Spleen (tissue), 11 donors: ENCODE data around the gene CRKL. TPM values are rescaled to one million over a fixed set of nuclear protein-coding genes. Genes with fewer than 3 reads are reported as not detected.

Experiments used
- DNase-seq: peaks from one replicate; pipeline ENCODE4 v3.0.0-alpha.2; 2020
- H3K27ac ChIP-seq, 8 donors: fragments of 200-600 bp; sonication (generic) in 7 of 8; 1 replicate in 4 of 8; 2 replicates in 4 of 8; pipeline versions ENCODE4 v1.5.0 to v1.8.0; 2016 to 2021; ENCODE audit warnings: inconsistent platforms in 4 of 8, mild to moderate bottlenecking in 4 of 8, moderate library complexity in 1 of 8
- H3K27me3 ChIP-seq, 7 donors: fragments of 200-600 bp; sonication (generic) in 6 of 7; replicated peaks in 1 of 7; 1 replicate in 4 of 7; 2 replicates in 3 of 7; pipeline versions ENCODE4 v1.5.0 to v1.8.0; 2016 to 2021; ENCODE audit warnings: inconsistent platforms in 3 of 7, mild to moderate bottlenecking in 1 of 7
- H3K36me3 ChIP-seq, 6 donors: fragments of 200-600 bp; sonication (generic) in 5 of 6; 1 replicate in 4 of 6; 2 replicates in 2 of 6; pipeline versions ENCODE4 v1.5.0 to v1.8.0; 2016 to 2021; ENCODE audit warnings: inconsistent platforms in 2 of 6
- H3K4me1 ChIP-seq, 6 donors: fragments of 200-600 bp; sonication (generic) in 5 of 6; 1 replicate in 3 of 6; 2 replicates in 3 of 6; pipeline versions ENCODE4 v1.5.0 to v1.8.0; 2016 to 2021; ENCODE audit warnings: inconsistent platforms in 3 of 6
- H3K4me3 ChIP-seq, 8 donors: fragments of 200-600 bp; sonication (generic) in 7 of 8; 1 replicate in 4 of 8; 2 replicates in 4 of 8; pipeline versions ENCODE4 v1.5.0 to v1.8.0; 2016 to 2021; ENCODE audit warnings: inconsistent platforms in 4 of 8, mild to moderate bottlenecking in 4 of 8, moderate library complexity in 2 of 8
- H3K9me3 ChIP-seq, 8 donors: fragments of 200-600 bp; sonication (generic) in 7 of 8; 1 replicate in 4 of 8; 2 replicates in 4 of 8; pipeline versions ENCODE4 v1.5.0 to v1.8.0; 2016 to 2021; ENCODE audit warnings: inconsistent platforms in 4 of 8
- CTCF ChIP-seq, 11 experiments: fragments of 200-600 bp in 7 of 11; fragments of 450-650 bp in 4 of 11; sonication (generic) in 4 of 11; IDR thresholded peaks in 8 of 11; conservative IDR thresholded peaks in 3 of 11; 1 replicate in 7 of 11; 2 replicates in 4 of 11; pipeline versions ENCODE4 v1.4.0 to v1.8.0; 2016 to 2021; ENCODE audit warnings: antibody characterized with exemption in 11 of 11, inconsistent platforms in 4 of 11, mild to moderate bottlenecking in 1 of 11
- POLR2A ChIP-seq, 3 donors: fragments of 450-650 bp; IDR thresholded peaks; one replicate each; pipeline ENCODE4 v1.5.1; 2017; ENCODE audit warnings: antibody characterized with exemption in 3 of 3, mild to moderate bottlenecking in 1 of 3
- POLR2AphosphoS5 ChIP-seq, 3 donors: sonication (generic); formaldehyde crosslinking; IDR thresholded peaks; one replicate each; pipeline ENCODE4 v1.5.1; 2017; ENCODE audit warnings: antibody characterized with exemption in 3 of 3
- WGBS, 5 donors: extraction: QIAGEN DNeasy Blood & Tissue Kit in 3 of 5; methylation state at CpG; one replicate each; pipeline versions ENCODE4 v1.1.5 to v1.1.7; 2013 to 2018; 5-methylcytosine and 5-hydroxymethylcytosine counted together
- intact Hi-C: fragments of 100-400 bp; cut with DNase I; formaldehyde crosslinking; loops from one replicate; pipeline ENCODE4 v1.15.0; 2023; ENCODE audit warnings: low total_unique reads
- polyA plus RNA-seq, 3 donors: library from polyadenylated mRNA; stranded (reverse); fragments of 200-250 nt; gene quantifications; one replicate each; pipeline ENCODE4 v1.2.1, GENCODE V29; 2013
- total RNA-seq, 7 donors: library from RNA; depleted of rRNA in 3 of 7; stranded (reverse); fragments of >200 nt in 3 of 7; fragmentation: NEBNext Ultra II Directional in 4 of 7; extraction: Animal tissue kit (Norgen Biotek cat#: 25700) in 4 of 7; gene quantifications; one replicate each; pipeline versions ENCODE4 v1.1.0 to v1.2.1, GENCODE V29; 2016 to 2021
- donor health status: healthy with polysubstance abuse.
- donor health status: DM: no; HTN: no; CAD: no; lungs with moderate emphysema.
- donor health status: DM: no; HTN: no; CAD: no.
- donor health status: Bipolar disorder and iron deficiency.
- donor health status: healthy.
- donor health status: DM: no; HTN: no; CAD: no.
- donor health status: DM: yes; HTN: yes; CAD: no.

The CRKL gene
- total and polyA plus RNA-seq, 10 donors = 11.5 to 65.3 (median 57.4) TPM

DNA sequence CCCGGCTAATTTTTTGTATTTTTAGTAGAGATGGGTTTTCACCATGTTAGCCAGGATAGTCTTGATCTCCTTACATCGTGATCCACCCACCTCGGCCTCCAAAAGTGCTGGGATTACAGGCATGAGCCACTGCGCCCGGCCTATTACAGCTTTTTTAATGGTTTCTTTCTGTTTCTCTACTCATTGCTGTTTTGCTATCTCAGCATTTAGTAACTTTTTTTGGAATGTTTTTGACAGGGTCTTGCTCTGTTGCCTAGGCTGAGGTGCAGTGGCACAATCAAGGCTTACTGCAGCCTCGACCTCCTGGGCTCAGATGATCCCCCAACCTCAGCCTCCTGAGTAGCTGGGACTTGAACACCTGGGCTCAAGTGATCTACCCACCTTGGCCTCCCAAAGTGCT is 4.7 kb upstream of the CRKL start:
- intact Hi-C loops = no loop called here
- no peak overlapping the region for H3K4me3 ChIP-seq
- H3K27me3 ChIP-seq = no peaks in the 10 kb centered on the region
- no peak for DNase-seq
- 88 to 94% (median 91%) methylated on average over 6 of the region's 6 CpGs for WGBS, 5 donors
- no peaks in the 10 kb centered on the region for H3K36me3 ChIP-seq
- no peak overlapping the region for H3K27ac ChIP-seq
- peaks cover 4 to 22% (median 9%) of the 10 kb centered on the region in 6 donors for H3K4me1 ChIP-seq
- TF ChIP-seq POLR2AphosphoS5 (IDR thresholded peaks at IDR 0.05) (no peak), POLR2A (IDR thresholded peaks at IDR 0.05) (no peak), CTCF (IDR thresholded peaks at IDR 0.05 in 8 of 11, conservative IDR thresholded peaks at IDR 0.05 in 3 of 11) (no peak)
- H3K9me3 ChIP-seq = no peaks in the 10 kb centered on the region

- Histone ChIP-seq H3K4me1 (peaks cover 32 to 65% (median 56%) of the 10 kb centered on the region in 6 donors), H3K9me3 (no peaks in the 10 kb centered on the region), H3K4me3 (peak overlapping the region; percentile 93 to 100 (median 98)), H3K27me3 (no peaks in the 10 kb centered on the region), H3K36me3 (peaks cover 0 to 4% (median 0%) of the 10 kb centered on the region in 6 donors), H3K27ac (peak overlapping the region in 7 of 8 donors; percentile 89 to 97 (median 96))
- TF ChIP-seq POLR2AphosphoS5 (IDR thresholded peaks at IDR 0.05) (no peak), POLR2A (IDR thresholded peaks at IDR 0.05) (no peak), CTCF (IDR thresholded peaks at IDR 0.05 in 8 of 11, conservative IDR thresholded peaks at IDR 0.05 in 3 of 11) (no peak)
- DNase-seq = peak; percentile 51
- 0 to 4% (median 1%) methylated on average over 19 of the region's 19 CpGs for WGBS, 5 donors
- intact Hi-C loops = loop anchor here (5.0 kb wide), 1 partner anchor 61 kb away; the partner anchor contains the start of genes PI4KA and SNAP29
Observed at GRCh38 chr22:20918663-20919218, 1.5 kb downstream of the CRKL start.

DNA sequence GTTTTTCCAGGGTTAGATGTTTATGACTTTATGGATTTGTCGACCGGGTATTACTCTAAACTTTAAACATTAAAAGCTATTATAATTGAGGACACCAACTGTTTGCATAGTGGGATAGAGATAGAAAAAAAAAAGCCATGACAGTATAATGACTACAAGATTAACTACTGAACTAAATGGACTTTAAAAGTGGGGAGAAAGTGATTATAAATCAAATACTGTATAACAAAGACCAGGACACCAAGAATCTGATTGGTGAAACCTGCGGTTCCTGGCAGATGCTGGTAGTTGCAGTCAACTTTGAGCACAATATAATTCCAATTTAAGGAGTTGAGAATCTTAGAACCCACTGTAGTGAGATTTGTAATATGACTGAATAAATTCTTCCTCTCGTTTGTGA is 2.5 kb downstream of the CRKL start:
- DNase-seq = no peak
- Histone ChIP-seq H3K27ac (peak overlapping the region in 1 of 8 donors; percentile 9), H3K4me3 (peak overlapping the region; percentile 93 to 100 (median 98))

More for the DNA sequence above, 2.5 kb downstream of the CRKL start:
- Histone ChIP-seq H3K9me3 (no peaks in the 10 kb centered on the region), H3K36me3 (peaks cover 0 to 10% (median 0%) of the 10 kb centered on the region in 6 donors), H3K27me3 (no peaks in the 10 kb centered on the region), H3K4me1 (peaks cover 32 to 75% (median 65%) of the 10 kb centered on the region in 6 donors)
- 13 to 37% (median 28%) methylated on average over 4 of the region's 4 CpGs for WGBS, 5 donors
- TF ChIP-seq POLR2A (IDR thresholded peaks at IDR 0.05) (no peak), CTCF (IDR thresholded peaks at IDR 0.05 in 8 of 11, conservative IDR thresholded peaks at IDR 0.05 in 3 of 11) (no peak), POLR2AphosphoS5 (IDR thresholded peaks at IDR 0.05) (no peak)
- intact Hi-C loops = loop anchor here (5.0 kb wide), 1 partner anchor 62 kb away; the partner anchor contains the start of genes PI4KA and SNAP29
